ENCODE data around the gene TSC1.

The TSC1 gene

DNA sequence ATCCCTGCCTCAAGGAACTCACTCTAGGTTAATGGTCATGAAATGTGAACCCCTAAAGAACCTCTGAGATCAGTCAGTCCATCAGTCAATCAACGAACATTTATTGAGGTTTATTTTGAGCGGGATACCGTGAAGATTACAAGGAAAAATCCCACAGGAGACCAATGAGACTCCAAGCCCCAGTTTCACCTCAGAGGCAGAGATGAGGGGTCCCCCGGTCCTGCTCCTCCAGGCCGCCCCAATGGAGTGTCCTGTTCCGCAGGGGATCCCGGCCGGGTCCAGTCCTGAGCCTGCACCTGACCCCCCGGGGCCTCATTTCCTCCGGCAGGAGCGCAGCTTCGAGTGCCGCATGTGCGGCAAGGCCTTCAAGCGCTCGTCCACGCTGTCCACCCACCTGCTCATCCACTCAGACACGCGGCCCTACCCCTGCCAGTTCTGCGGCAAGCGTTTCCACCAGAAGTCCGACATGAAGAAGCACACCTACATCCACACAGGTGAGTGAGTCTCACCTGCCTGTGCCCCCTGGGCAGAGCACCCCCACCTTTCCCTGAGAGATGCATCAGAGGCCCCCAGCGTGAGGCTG is 45.1 kb upstream of the TSC1 start:
- no peak overlapping the region for H3K4me3 ChIP-seq (ENCODE audit: low read depth in 1 of 2, low read length in 1 of 2)
- no peaks in the 10 kb centered on the region for H3K9me3 ChIP-seq
- no peaks in the 10 kb centered on the region for H3K36me3 ChIP-seq
- peaks cover 4 to 8% of the 10 kb centered on the region in 2 experiments for H3K4me1 ChIP-seq (ENCODE audit: control insufficient read depth in 1 of 2, insufficient read depth in 1 of 2, low read depth in 1 of 2, low read length in 1 of 2)
- no peak overlapping the region for H3K27ac ChIP-seq
- H3K27me3 ChIP-seq: peaks cover 57% of the 10 kb centered on the region
- no peak for TF ChIP-seq CTCF (IDR thresholded peaks at IDR 0.05)

GRCh38 chr9:132989014-132989310 is 44.5 kb upstream of the TSC1 start:
- Histone ChIP-seq H3K27me3 (peaks cover 60% of the 10 kb centered on the region), H3K36me3 (no peaks in the 10 kb centered on the region), H3K4me1 (ENCODE audit: control insufficient read depth in 1 of 2, insufficient read depth in 1 of 2, low read depth in 1 of 2, low read length in 1 of 2) (peaks cover 0 to 3% of the 10 kb centered on the region in 2 experiments), H3K4me3 (ENCODE audit: low read depth in 1 of 2, low read length in 1 of 2) (no peak overlapping the region), H3K27ac (no peak overlapping the region), H3K9me3 (no peaks in the 10 kb centered on the region)
- TF ChIP-seq CTCF (IDR thresholded peaks at IDR 0.05): no peak

GRCh38 chr9:132988244-132989013 is 44.0 kb upstream of the TSC1 start:
- H3K27ac ChIP-seq: no peak overlapping the region
- no peak overlapping the region for H3K4me3 ChIP-seq (ENCODE audit: low read depth in 1 of 2, low read length in 1 of 2)
- H3K27me3 ChIP-seq: peaks cover 60% of the 10 kb centered on the region
- no peak for TF ChIP-seq CTCF (IDR thresholded peaks at IDR 0.05)
- H3K36me3 ChIP-seq: no peaks in the 10 kb centered on the region
- no peaks in the 10 kb centered on the region for H3K9me3 ChIP-seq
- H3K4me1 ChIP-seq (ENCODE audit: control insufficient read depth in 1 of 2, insufficient read depth in 1 of 2, low read depth in 1 of 2, low read length in 1 of 2): no peaks in the 10 kb centered on the region

GRCh38 chr9:132986640-132987620 is 42.5 kb upstream of the TSC1 start:
- Histone ChIP-seq H3K27ac (no peak overlapping the region), H3K9me3 (no peaks in the 10 kb centered on the region), H3K4me3 (ENCODE audit: low read depth in 1 of 2, low read length in 1 of 2) (no peak overlapping the region), H3K4me1 (ENCODE audit: control insufficient read depth in 1 of 2, insufficient read depth in 1 of 2, low read depth in 1 of 2, low read length in 1 of 2) (peaks cover 6 to 10% of the 10 kb centered on the region in 2 experiments), H3K27me3 (peaks cover 50% of the 10 kb centered on the region), H3K36me3 (no peaks in the 10 kb centered on the region)
- no peak for TF ChIP-seq CTCF (IDR thresholded peaks at IDR 0.05)

GRCh38 chr9:132986114-132986513 is 41.7 kb upstream of the TSC1 start:
- peaks cover 6 to 17% of the 10 kb centered on the region in 2 experiments for H3K4me1 ChIP-seq (ENCODE audit: control insufficient read depth in 1 of 2, insufficient read depth in 1 of 2, low read depth in 1 of 2, low read length in 1 of 2)
- peaks cover 43% of the 10 kb centered on the region for H3K27me3 ChIP-seq
- no peak overlapping the region for H3K27ac ChIP-seq
- H3K9me3 ChIP-seq: no peaks in the 10 kb centered on the region
- no peak overlapping the region for H3K4me3 ChIP-seq (ENCODE audit: low read depth in 1 of 2, low read length in 1 of 2)
- TF ChIP-seq CTCF (IDR thresholded peaks at IDR 0.05): no peak
- H3K36me3 ChIP-seq: no peaks in the 10 kb centered on the region

All from neutrophil (primary cell).